Endodermal cell (in vitro differentiated cells): ENCODE measurements around the gene GRHL1. TPM values are rescaled to one million over a fixed set of nuclear protein-coding genes. Genes with fewer than 3 reads are reported as not detected.

Experiments used
- DNase-seq: peaks from one replicate; pipeline ENCODE4 v3.0.0-alpha.2; 2017
- H3K27ac ChIP-seq: 2 replicates; pipeline ENCODE4 v1.5.1; 2013; ENCODE audit warnings: mild to moderate bottlenecking, low read depth, low read length, moderate library complexity
- H3K27me3 ChIP-seq: 2 replicates; pipeline ENCODE4 v1.6.1; 2013; ENCODE audit warnings: mild to moderate bottlenecking, low read length, moderate library complexity; ENCODE audit not compliant: insufficient read depth, control insufficient read depth, poor library complexity, severe bottlenecking
- H3K36me3 ChIP-seq: 2 replicates; pipeline ENCODE4 v1.7.0; 2013; ENCODE audit warnings: mild to moderate bottlenecking, low read length, moderate library complexity; ENCODE audit not compliant: control insufficient read depth, insufficient read depth
- H3K4me1 ChIP-seq: one replicate; pipeline ENCODE4 v1.7.0; 2013; ENCODE audit warnings: low read length; ENCODE audit not compliant: control insufficient read depth, insufficient read depth
- H3K4me3 ChIP-seq: 2 replicates; pipeline ENCODE4 v1.5.1; 2013; ENCODE audit warnings: mild to moderate bottlenecking, low read length, moderate library complexity
- H3K9ac ChIP-seq: 2 replicates; pipeline ENCODE4 v1.6.1; 2013; ENCODE audit warnings: mild to moderate bottlenecking, low read length, moderate library complexity; ENCODE audit not compliant: poor library complexity, severe bottlenecking; ENCODE audit errors: extremely low read depth
- H3K9me3 ChIP-seq: 2 replicates; pipeline ENCODE4 v1.6.1; 2013; ENCODE audit warnings: mild to moderate bottlenecking, low read length, moderate library complexity; ENCODE audit not compliant: control insufficient read depth
- H3K27ac Mint-ChIP-seq: 2 replicates; pipeline ENCODE4 v1.8.0; 2020; ENCODE audit warnings: mixed read lengths
- H3K27me3 Mint-ChIP-seq: 2 replicates; pipeline ENCODE4 v1.8.0; 2021; ENCODE audit warnings: mild to moderate bottlenecking, mixed read lengths; ENCODE audit not compliant: insufficient read depth
- H3K36me3 Mint-ChIP-seq: 2 replicates; pipeline ENCODE4 v1.8.0; 2020; ENCODE audit warnings: low read depth, mixed read lengths
- H3K4me1 Mint-ChIP-seq: 2 replicates; pipeline ENCODE4 v1.8.0; 2020; ENCODE audit warnings: mixed read lengths
- H3K4me3 Mint-ChIP-seq: 2 replicates; pipeline ENCODE4 v1.8.0; 2020; ENCODE audit warnings: mild to moderate bottlenecking, moderate library complexity, mixed read lengths
- H3K9me3 Mint-ChIP-seq: 2 replicates; pipeline ENCODE4 v1.8.0; 2020; ENCODE audit warnings: mild to moderate bottlenecking, mixed read lengths
- WGBS, 2 experiments: methylation state at CpG; one replicate each; pipeline versions ENCODE4 v1.1.5 to v1.1.7; 2013; ENCODE audit warnings: missing lambda C conversion rate in 2 of 2, mixed read lengths in 1 of 2; ENCODE audit not compliant: insufficient coverage in 1 of 2, insufficient read length in 1 of 2; 5-methylcytosine and 5-hydroxymethylcytosine counted together
- total RNA-seq, 2 donors: library from RNA; stranded (reverse); fragmentation: NEBNext Ultra II Directional in 1 of 2; extraction: Animal tissue kit (Norgen Biotek cat#: 25700) in 1 of 2; gene quantifications; 2 replicates in 1 of 2; 3 replicates in 1 of 2; pipeline ENCODE4 v1.2.1, GENCODE V29; 2021
- TF ChIP-seq, protein P1 (sequence below): fragments of 200-600 bp; sonication (generic); conservative IDR thresholded peaks from 2 replicates; pipeline ENCODE4 v1.5.0; 2021; ENCODE audit warnings: antibody characterized with exemption, mild to moderate bottlenecking

Gene GRHL1
- total RNA-seq, 2 donors from 2014 or later: 2.7 to 2.9 TPM

GRCh38 chr2:9961013-9961412 is 9.5 kb downstream of the GRHL1 start:
- Mint-ChIP-seq H3K36me3 (no peaks in the 10 kb centered on the region), H3K4me1 (no peaks in the 10 kb centered on the region), H3K27ac (no peak overlapping the region), H3K27me3 (no peaks in the 10 kb centered on the region), H3K9me3 (no peaks in the 10 kb centered on the region), H3K4me3 (no peak overlapping the region)
- no peaks in the 10 kb centered on the region for H3K36me3 ChIP-seq
- DNase-seq: no peak
- H3K27me3 ChIP-seq: no peaks in the 10 kb centered on the region
- no peak overlapping the region for H3K9ac ChIP-seq
- H3K9me3 ChIP-seq: no peaks in the 10 kb centered on the region
- no peaks in the 10 kb centered on the region for H3K4me1 ChIP-seq
- H3K27ac ChIP-seq: no peak overlapping the region
- TF ChIP-seq, protein P1, sequence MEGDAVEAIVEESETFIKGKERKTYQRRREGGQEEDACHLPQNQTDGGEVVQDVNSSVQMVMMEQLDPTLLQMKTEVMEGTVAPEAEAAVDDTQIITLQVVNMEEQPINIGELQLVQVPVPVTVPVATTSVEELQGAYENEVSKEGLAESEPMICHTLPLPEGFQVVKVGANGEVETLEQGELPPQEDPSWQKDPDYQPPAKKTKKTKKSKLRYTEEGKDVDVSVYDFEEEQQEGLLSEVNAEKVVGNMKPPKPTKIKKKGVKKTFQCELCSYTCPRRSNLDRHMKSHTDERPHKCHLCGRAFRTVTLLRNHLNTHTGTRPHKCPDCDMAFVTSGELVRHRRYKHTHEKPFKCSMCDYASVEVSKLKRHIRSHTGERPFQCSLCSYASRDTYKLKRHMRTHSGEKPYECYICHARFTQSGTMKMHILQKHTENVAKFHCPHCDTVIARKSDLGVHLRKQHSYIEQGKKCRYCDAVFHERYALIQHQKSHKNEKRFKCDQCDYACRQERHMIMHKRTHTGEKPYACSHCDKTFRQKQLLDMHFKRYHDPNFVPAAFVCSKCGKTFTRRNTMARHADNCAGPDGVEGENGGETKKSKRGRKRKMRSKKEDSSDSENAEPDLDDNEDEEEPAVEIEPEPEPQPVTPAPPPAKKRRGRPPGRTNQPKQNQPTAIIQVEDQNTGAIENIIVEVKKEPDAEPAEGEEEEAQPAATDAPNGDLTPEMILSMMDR: no peak
- 82 to 89% methylated on average over 10 of the region's 10 CpGs for WGBS, 2 experiments
- H3K4me3 ChIP-seq: no peak overlapping the region

DNA sequence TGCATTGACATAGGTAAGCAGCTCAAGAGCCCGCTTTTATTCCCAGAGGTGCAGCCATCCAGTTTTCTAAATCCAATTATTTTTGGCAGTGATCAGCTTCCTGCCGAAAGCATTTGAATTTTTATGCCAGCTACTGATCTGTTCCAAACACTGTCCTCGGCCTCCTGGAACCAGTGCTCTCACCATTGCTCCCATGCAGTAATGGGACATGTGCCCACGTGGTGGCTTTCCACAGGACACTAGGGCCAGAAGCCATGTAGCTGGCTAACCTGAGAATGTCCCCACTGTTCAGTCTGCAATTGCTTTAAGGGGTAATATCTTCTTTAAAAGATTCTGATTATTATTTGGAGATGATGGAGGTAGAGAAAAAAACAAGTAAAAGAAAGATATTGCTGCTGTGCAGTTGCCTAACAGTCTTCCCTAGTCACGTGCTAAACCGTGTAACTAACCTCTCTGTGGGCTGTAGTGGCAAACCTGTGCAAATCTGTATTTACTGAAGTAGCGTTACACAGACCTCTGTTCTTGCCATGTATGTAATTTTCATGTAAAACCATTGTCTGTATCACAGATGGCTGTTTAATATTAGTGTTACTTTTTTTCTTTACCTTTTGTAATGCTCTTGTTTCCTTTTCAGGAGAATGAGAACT is 13.0 kb downstream of the GRHL1 start:
- no peaks in the 10 kb centered on the region for H3K9me3 ChIP-seq
- no peaks in the 10 kb centered on the region for H3K27me3 ChIP-seq
- no peaks in the 10 kb centered on the region for H3K36me3 ChIP-seq
- H3K27ac ChIP-seq: no peak overlapping the region
- no peak overlapping the region for H3K4me3 ChIP-seq
- H3K36me3 Mint-ChIP-seq: no peaks in the 10 kb centered on the region
- no peak overlapping the region for H3K27ac Mint-ChIP-seq
- no peak overlapping the region for H3K4me3 Mint-ChIP-seq
- 93% methylated on average over 7 of the region's 7 CpGs for WGBS, 2 experiments
- TF ChIP-seq, protein P1: no peak
- no peaks in the 10 kb centered on the region for H3K4me1 ChIP-seq
- H3K9me3 Mint-ChIP-seq: no peaks in the 10 kb centered on the region
- no peak for DNase-seq
- H3K9ac ChIP-seq: no peak overlapping the region
- peaks cover 2% of the 10 kb centered on the region for H3K4me1 Mint-ChIP-seq
- H3K27me3 Mint-ChIP-seq: no peaks in the 10 kb centered on the region

- no peak overlapping the region for H3K9ac ChIP-seq
- no peaks in the 10 kb centered on the region for H3K36me3 Mint-ChIP-seq
- H3K27me3 Mint-ChIP-seq: no peaks in the 10 kb centered on the region
- WGBS, 2 experiments: 93 to 95% methylated on average over 7 to 8 of the region's 8 CpGs
- TF ChIP-seq, protein P1: no peak
- no peaks in the 10 kb centered on the region for H3K9me3 ChIP-seq
- peaks cover 2% of the 10 kb centered on the region for H3K4me1 Mint-ChIP-seq
- no peaks in the 10 kb centered on the region for H3K9me3 Mint-ChIP-seq
- DNase-seq: no peak
- no peaks in the 10 kb centered on the region for H3K4me1 ChIP-seq
- H3K4me3 Mint-ChIP-seq: no peak overlapping the region
- H3K27ac Mint-ChIP-seq: no peak overlapping the region
- no peaks in the 10 kb centered on the region for H3K36me3 ChIP-seq
- no peak overlapping the region for H3K4me3 ChIP-seq
- no peaks in the 10 kb centered on the region for H3K27me3 ChIP-seq
- H3K27ac ChIP-seq: no peak overlapping the region
Observed at GRCh38 chr2:9965119-9965822, 13.8 kb downstream of the GRHL1 start.
